Activated effector memory CD4-positive, alpha-beta T cell treated with anti-CD3 and anti-CD28 coated beads, Interleukin-2, amount 50 U/mL, for 16 hours (primary cell): ENCODE results near the gene SPIRE2.

Experiments used
- DNase-seq: peaks from one replicate; pipeline ENCODE4 v3.0.0-alpha.2; 2020

Gene SPIRE2

GRCh38 chr16:89837014-89837546, 8.8 kb downstream of the SPIRE2 start:
- no peak for DNase-seq

GRCh38 chr16:89841275-89841674, 13.0 kb downstream of the SPIRE2 start:
- no peak for DNase-seq

- DNase-seq: no peak
Measured at GRCh38 chr16:89842471-89843408, 14.5 kb downstream of the SPIRE2 start.

- DNase-seq: no peak
Measured at GRCh38 chr16:89843409-89844350, 15.4 kb downstream of the SPIRE2 start.

GRCh38 chr16:89844739-89845339, 16.6 kb downstream of the SPIRE2 start:
- no peak for DNase-seq

- no peak for DNase-seq
Measured at GRCh38 chr16:89845417-89845816, 17.1 kb downstream of the SPIRE2 start.

- DNase-seq: no peak
Measured at GRCh38 chr16:89847051-89847939, 19.0 kb downstream of the SPIRE2 start.

- no peak for DNase-seq
Measured at GRCh38 chr16:89847940-89848297, 19.6 kb downstream of the SPIRE2 start.

GRCh38 chr16:89848974-89849373, 20.7 kb downstream of the SPIRE2 start:
- no peak for DNase-seq

GRCh38 chr16:89853306-89853993, 25.2 kb downstream of the SPIRE2 start:
- no peak for DNase-seq

- DNase-seq: no peak
Measured at GRCh38 chr16:89855301-89855945, 27.1 kb downstream of the SPIRE2 start.

GRCh38 chr16:89855986-89856385, 27.7 kb downstream of the SPIRE2 start:
- DNase-seq: no peak

GRCh38 chr16:89858973-89859614, 30.8 kb downstream of the SPIRE2 start:
- no peak for DNase-seq

- DNase-seq: no peak
Measured at GRCh38 chr16:89859615-89860007, 31.3 kb downstream of the SPIRE2 start.

- DNase-seq: peak; percentile 91
Measured at GRCh38 chr16:89860747-89861304, 32.6 kb downstream of the SPIRE2 start.

- no peak for DNase-seq
Measured at GRCh38 chr16:89861648-89862047, 33.4 kb downstream of the SPIRE2 start.

- no peak for DNase-seq
Measured at GRCh38 chr16:89862732-89863131, 34.5 kb downstream of the SPIRE2 start.

- DNase-seq: peak; percentile 82
Measured at GRCh38 chr16:89863741-89864526, 35.7 kb downstream of the SPIRE2 start.

GRCh38 chr16:89864527-89864820, 36.2 kb downstream of the SPIRE2 start:
- no peak for DNase-seq
